ENCODE results near the gene PRDM1. TPM values are rescaled to one million over a fixed set of nuclear protein-coding genes. Genes with fewer than 3 reads are reported as not detected.

Gene PRDM1
- total and polyA plus RNA-seq, 2 of the 13 experiments (the other 11 are each of a cell fraction or from before 2014, with no cell fraction given), result 0.13 TPM; not detected in 1

DNA sequence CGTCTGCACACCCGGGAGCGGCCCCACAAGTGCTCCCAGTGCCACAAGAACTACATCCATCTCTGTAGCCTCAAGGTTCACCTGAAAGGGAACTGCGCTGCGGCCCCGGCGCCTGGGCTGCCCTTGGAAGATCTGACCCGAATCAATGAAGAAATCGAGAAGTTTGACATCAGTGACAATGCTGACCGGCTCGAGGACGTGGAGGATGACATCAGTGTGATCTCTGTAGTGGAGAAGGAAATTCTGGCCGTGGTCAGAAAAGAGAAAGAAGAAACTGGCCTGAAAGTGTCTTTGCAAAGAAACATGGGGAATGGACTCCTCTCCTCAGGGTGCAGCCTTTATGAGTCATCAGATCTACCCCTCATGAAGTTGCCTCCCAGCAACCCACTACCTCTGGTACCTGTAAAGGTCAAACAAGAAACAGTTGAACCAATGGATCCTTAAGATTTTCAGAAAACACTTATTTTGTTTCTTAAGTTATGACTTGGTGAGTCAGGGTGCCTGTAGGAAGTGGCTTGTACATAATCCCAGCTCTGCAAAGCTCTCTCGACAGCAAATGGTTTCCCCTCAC is 21.0 kb downstream of the PRDM1 start (continued):
- TF ChIP-seq, protein P1, sequence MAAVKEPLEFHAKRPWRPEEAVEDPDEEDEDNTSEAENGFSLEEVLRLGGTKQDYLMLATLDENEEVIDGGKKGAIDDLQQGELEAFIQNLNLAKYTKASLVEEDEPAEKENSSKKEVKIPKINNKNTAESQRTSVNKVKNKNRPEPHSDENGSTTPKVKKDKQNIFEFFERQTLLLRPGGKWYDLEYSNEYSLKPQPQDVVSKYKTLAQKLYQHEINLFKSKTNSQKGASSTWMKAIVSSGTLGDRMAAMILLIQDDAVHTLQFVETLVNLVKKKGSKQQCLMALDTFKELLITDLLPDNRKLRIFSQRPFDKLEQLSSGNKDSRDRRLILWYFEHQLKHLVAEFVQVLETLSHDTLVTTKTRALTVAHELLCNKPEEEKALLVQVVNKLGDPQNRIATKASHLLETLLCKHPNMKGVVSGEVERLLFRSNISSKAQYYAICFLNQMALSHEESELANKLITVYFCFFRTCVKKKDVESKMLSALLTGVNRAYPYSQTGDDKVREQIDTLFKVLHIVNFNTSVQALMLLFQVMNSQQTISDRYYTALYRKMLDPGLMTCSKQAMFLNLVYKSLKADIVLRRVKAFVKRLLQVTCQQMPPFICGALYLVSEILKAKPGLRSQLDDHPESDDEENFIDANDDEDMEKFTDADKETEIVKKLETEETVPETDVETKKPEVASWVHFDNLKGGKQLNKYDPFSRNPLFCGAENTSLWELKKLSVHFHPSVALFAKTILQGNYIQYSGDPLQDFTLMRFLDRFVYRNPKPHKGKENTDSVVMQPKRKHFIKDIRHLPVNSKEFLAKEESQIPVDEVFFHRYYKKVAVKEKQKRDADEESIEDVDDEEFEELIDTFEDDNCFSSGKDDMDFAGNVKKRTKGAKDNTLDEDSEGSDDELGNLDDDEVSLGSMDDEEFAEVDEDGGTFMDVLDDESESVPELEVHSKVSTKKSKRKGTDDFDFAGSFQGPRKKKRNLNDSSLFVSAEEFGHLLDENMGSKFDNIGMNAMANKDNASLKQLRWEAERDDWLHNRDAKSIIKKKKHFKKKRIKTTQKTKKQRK (IDR thresholded peaks at IDR 0.05; ENCODE audit: low read length), result no peak
- no peak for TF ChIP-seq SOX5 (CRISPR knock-in tag; IDR thresholded peaks at IDR 0.05; ENCODE audit: borderline replicate concordance)
- TF ChIP-seq ZNF30 (CRISPR knock-in tag; IDR thresholded peaks at IDR 0.05), result no peak
- no peak for TF ChIP-seq CENPT (CRISPR knock-in tag; IDR thresholded peaks at IDR 0.05; ENCODE audit: low read depth)

- no peak for ATAC-seq
- no peak for DNase-seq (ENCODE audit: low spot score)
- H3K79me2 ChIP-seq (ENCODE audit: insufficient read depth, low read length), result no peaks in the 10 kb centered on the region
- POLR2A ChIA-PET, result no interaction called here
- CTCF ChIA-PET (ENCODE audit: low intra/inter-chr PET ratio, low total read pairs), result no interaction called here
- no TSS peak for BruUV-seq (replicated peaks)
- H3K27me3 ChIP-seq (ENCODE audit: control insufficient read depth in 1 of 2, insufficient read depth in 2 of 2, low read length in 2 of 2), result peaks cover 0 to 52% of the 10 kb centered on the region in 2 experiments; a peak in 3 of 5 replicates
- no peaks in the 10 kb centered on the region for H4K20me1 ChIP-seq (ENCODE audit: insufficient read depth, low read length)
- H3K27ac ChIP-seq (ENCODE audit: extremely low read length, insufficient read depth, low read length), result no peak overlapping the region
- H3K4me1 ChIP-seq (ENCODE audit: insufficient read depth, low read length), result no peaks in the 10 kb centered on the region
- intact Hi-C loops (cut with micrococcal nuclease; ENCODE audit: unreplicated experiment), result no loop called here
- H3K9me3 ChIP-seq (ENCODE audit: low read length), result no peaks in the 10 kb centered on the region
- no peak overlapping the region for H3K4me3 ChIP-seq (replicated peaks in 1 of 3; ENCODE audit: insufficient read depth in 1 of 3, low read depth in 2 of 3, low read length in 3 of 3)
- H2AFZ ChIP-seq (ENCODE audit: low read length), result no peak overlapping the region
- no peak overlapping the region for H3K4me2 ChIP-seq (ENCODE audit: low read depth, low read length)
- in situ Hi-C loops (cut with HindIII; ENCODE audit: extremely low pct_ligation_motif_present, low pct_unique_long_range_greater_than_20kb), result no loop called here
- no peaks in the 10 kb centered on the region for H3K36me3 ChIP-seq (replicated peaks in 1 of 2; ENCODE audit: control insufficient read depth in 1 of 2, insufficient read depth in 2 of 2, low read length in 2 of 2)
- WGBS (ENCODE audit: low lambda C conversion rate), result 32% methylated on average over 6 of the region's 6 CpGs
- no peak overlapping the region for H3K9ac ChIP-seq (ENCODE audit: insufficient read depth, low read depth, low read length)
- no peak for FAIRE-seq
- TF ChIP-seq, protein P2, sequence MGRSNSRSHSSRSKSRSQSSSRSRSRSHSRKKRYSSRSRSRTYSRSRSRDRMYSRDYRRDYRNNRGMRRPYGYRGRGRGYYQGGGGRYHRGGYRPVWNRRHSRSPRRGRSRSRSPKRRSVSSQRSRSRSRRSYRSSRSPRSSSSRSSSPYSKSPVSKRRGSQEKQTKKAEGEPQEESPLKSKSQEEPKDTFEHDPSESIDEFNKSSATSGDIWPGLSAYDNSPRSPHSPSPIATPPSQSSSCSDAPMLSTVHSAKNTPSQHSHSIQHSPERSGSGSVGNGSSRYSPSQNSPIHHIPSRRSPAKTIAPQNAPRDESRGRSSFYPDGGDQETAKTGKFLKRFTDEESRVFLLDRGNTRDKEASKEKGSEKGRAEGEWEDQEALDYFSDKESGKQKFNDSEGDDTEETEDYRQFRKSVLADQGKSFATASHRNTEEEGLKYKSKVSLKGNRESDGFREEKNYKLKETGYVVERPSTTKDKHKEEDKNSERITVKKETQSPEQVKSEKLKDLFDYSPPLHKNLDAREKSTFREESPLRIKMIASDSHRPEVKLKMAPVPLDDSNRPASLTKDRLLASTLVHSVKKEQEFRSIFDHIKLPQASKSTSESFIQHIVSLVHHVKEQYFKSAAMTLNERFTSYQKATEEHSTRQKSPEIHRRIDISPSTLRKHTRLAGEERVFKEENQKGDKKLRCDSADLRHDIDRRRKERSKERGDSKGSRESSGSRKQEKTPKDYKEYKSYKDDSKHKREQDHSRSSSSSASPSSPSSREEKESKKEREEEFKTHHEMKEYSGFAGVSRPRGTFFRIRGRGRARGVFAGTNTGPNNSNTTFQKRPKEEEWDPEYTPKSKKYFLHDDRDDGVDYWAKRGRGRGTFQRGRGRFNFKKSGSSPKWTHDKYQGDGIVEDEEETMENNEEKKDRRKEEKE (IDR thresholded peaks at IDR 0.05), result no peak
- TF ChIP-seq ZNF318 (CRISPR knock-in tag; IDR thresholded peaks at IDR 0.05), result no peak
- TF ChIP-seq ZNF121 (CRISPR knock-in tag; IDR thresholded peaks at IDR 0.05), result no peak
These were observed 22.0 kb downstream of the PRDM1 start for GRCh38 chr6:106108129-106108528.
